Thymus (tissue), 11 donors: Measurements from ENCODE around the gene MRPL48. TPM values are rescaled to one million over a fixed set of nuclear protein-coding genes. Genes with fewer than 3 reads are reported as not detected.

Source experiments
- DNase-seq, 9 donors: peaks; one replicate each; pipeline ENCODE4 v3.0.0-alpha.2; 2013; ENCODE audit warnings: low spot score in 9 of 9, low read depth in 6 of 9, missing footprints in 1 of 9
- H3K27ac ChIP-seq, 2 donors: one replicate each; pipeline ENCODE4 v1.5.1; 2013; ENCODE audit warnings: control low read depth in 1 of 2, low read depth in 1 of 2, low read length in 1 of 2, mild to moderate bottlenecking in 1 of 2, moderate library complexity in 1 of 2
- H3K27me3 ChIP-seq, 2 donors: one replicate each; pipeline ENCODE4 v1.5.1; 2013; ENCODE audit warnings: low read length in 1 of 2; ENCODE audit not compliant: control insufficient read depth in 2 of 2, insufficient read depth in 1 of 2
- H3K36me3 ChIP-seq, 2 donors: one replicate each; pipeline ENCODE4 v1.5.1; 2013; ENCODE audit warnings: low read length in 1 of 2, mild to moderate bottlenecking in 1 of 2, moderate library complexity in 1 of 2; ENCODE audit not compliant: control insufficient read depth in 2 of 2, insufficient read depth in 2 of 2
- H3K4me1 ChIP-seq, 2 donors: one replicate each; pipeline ENCODE4 v1.5.1; 2013; ENCODE audit warnings: low read length in 2 of 2; ENCODE audit not compliant: control insufficient read depth in 2 of 2, insufficient read depth in 2 of 2
- H3K4me3 ChIP-seq, 2 donors: one replicate each; pipeline ENCODE4 v1.5.1; 2013; ENCODE audit warnings: low read length in 2 of 2, control low read depth in 1 of 2, mild to moderate bottlenecking in 1 of 2
- H3K9me3 ChIP-seq, 2 donors: one replicate each; pipeline ENCODE4 v1.5.1; 2013; ENCODE audit warnings: low read length in 1 of 2, mild to moderate bottlenecking in 1 of 2; ENCODE audit not compliant: control insufficient read depth in 2 of 2, insufficient read depth in 1 of 2
- WGBS: extraction: QIAGEN DNeasy Blood & Tissue Kit; methylation state at CpG from one replicate; pipeline ENCODE4 v1.1.7; 2013; 5-methylcytosine and 5-hydroxymethylcytosine counted together
- polyA plus RNA-seq: library from polyadenylated mRNA; stranded (reverse); fragments of 200-250 nt; gene quantifications from one replicate; pipeline ENCODE4 v1.2.3, GENCODE V29; 2013
- total RNA-seq: library from RNA; stranded (reverse); fragments of 120-200 nt; gene quantifications from one replicate; pipeline ENCODE4 v1.2.4, GENCODE V29; 2013
- donor health status: healthy.

The MRPL48 gene
- total and polyA plus RNA-seq, 2 donors = 43.7 to 66.6 TPM

DNA sequence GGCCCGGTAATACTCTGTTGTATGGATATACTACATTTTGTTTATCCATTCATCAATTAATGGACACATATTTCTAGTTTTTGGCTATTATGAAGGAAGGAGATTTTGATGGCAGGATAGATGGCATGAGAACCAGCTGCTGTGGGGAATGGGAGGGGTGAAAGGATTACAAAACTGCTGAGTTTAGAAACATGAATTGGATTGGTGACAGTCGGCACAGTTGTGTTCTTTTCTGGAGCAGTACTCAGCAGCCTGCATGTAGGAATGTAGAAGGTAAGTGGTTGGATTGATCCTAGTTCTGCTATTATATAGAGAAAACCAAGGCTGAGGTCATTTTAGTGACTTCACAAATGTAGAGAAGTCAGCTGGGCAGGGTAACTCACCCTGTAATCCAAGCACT, 96.2 kb downstream of the MRPL48 start:
- Histone ChIP-seq H3K27me3 (no peaks in the 10 kb centered on the region), H3K36me3 (peaks cover 12 to 13% of the 10 kb centered on the region in 2 donors), H3K4me3 (no peak overlapping the region), H3K9me3 (no peaks in the 10 kb centered on the region), H3K27ac (no peak overlapping the region), H3K4me1 (no peaks in the 10 kb centered on the region)
- DNase-seq = no peak
- WGBS = 99% methylated on average over 2 of the region's 2 CpGs

- peaks cover 11 to 26% of the 10 kb centered on the region in 2 donors for H3K36me3 ChIP-seq
- no peak overlapping the region for H3K27ac ChIP-seq
- H3K4me3 ChIP-seq = no peak overlapping the region
- no peak for DNase-seq
- H3K4me1 ChIP-seq = no peaks in the 10 kb centered on the region
- WGBS = 98% methylated on average over 3 of the region's 3 CpGs
- no peaks in the 10 kb centered on the region for H3K9me3 ChIP-seq
- H3K27me3 ChIP-seq = no peaks in the 10 kb centered on the region
These were observed 100.6 kb downstream of the MRPL48 start for GRCh38 chr11:73888244-73888643.

DNA sequence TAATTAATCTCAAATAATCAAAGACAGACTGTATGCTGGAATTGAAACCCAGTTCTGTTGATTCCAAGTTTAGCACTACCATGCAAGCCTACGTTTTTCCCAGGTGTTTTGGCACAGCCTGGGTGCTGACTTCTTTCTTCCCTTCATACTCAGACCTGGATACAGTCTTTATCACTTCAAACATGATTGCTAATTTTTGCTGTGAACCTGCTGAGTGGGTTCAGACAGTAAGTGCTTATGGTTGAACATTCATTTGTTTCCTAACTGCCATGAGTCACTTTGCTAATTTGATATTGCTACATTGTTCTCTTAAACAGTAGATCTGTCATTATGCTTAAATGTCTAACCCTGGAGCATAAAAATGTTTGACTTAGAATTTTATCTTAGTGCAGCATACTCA, 101.3 kb downstream of the MRPL48 start:
- no peaks in the 10 kb centered on the region for H3K9me3 ChIP-seq
- H3K36me3 ChIP-seq = peaks cover 11 to 24% of the 10 kb centered on the region in 2 donors
- no peaks in the 10 kb centered on the region for H3K4me1 ChIP-seq
- DNase-seq = no peak
- H3K27me3 ChIP-seq = no peaks in the 10 kb centered on the region
- no peak overlapping the region for H3K27ac ChIP-seq
- 94% methylated on average over 1 of the region's 1 CpG for WGBS
- no peak overlapping the region for H3K4me3 ChIP-seq

- no peaks in the 10 kb centered on the region for H3K4me1 ChIP-seq
- no peaks in the 10 kb centered on the region for H3K27me3 ChIP-seq
- H3K4me3 ChIP-seq = no peak overlapping the region
- no peak overlapping the region for H3K27ac ChIP-seq
- DNase-seq = no peak
- peaks cover 9 to 22% of the 10 kb centered on the region in 2 donors for H3K36me3 ChIP-seq
- 98% methylated on average over 1 of the region's 1 CpG for WGBS
- no peaks in the 10 kb centered on the region for H3K9me3 ChIP-seq
These were observed 101.9 kb downstream of the MRPL48 start for GRCh38 chr11:73889536-73889935.

- Histone ChIP-seq H3K4me1 (no peaks in the 10 kb centered on the region), H3K27me3 (no peaks in the 10 kb centered on the region), H3K4me3 (no peak overlapping the region), H3K9me3 (no peaks in the 10 kb centered on the region), H3K27ac (no peak overlapping the region), H3K36me3 (peaks cover 9 to 20% of the 10 kb centered on the region in 2 donors)
- no peak for DNase-seq
- 98% methylated on average over 3 of the region's 3 CpGs for WGBS
These were observed 105.4 kb downstream of the MRPL48 start for GRCh38 chr11:73893041-73893440.

DNA sequence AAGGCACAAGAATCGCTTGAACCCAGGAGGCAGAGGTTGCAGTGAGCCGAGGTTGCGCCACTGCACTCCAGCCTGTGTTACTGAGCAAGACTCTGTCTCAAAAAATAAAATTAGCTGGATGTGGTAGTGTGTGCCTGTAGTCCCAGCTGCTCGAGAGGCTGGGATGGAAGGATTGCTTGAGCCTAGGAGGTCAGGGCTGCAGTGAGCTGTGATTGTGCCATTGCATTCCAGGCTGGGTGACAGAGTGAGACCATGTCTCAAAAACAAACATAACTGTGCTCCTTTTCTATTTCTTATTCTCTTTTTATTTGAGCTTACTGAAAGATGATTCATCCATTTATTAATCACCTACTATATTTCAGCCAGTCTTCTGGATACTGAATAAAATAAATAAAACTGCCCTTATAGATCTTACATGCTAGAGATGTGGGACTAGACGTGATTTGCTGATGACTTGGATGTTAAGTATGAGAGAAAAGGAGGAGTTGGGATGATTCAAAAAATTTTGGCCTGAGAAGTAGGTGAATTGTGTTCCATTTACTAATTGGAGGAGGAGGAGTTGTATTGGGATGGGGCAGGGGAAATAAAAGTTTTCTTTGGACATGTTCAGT, 107.2 kb downstream of the MRPL48 start:
- H3K27ac ChIP-seq = no peak overlapping the region
- H3K36me3 ChIP-seq = peaks cover 15 to 18% of the 10 kb centered on the region in 2 donors
- H3K4me1 ChIP-seq = no peaks in the 10 kb centered on the region
- H3K4me3 ChIP-seq = no peak overlapping the region
- no peak for DNase-seq
- 97% methylated on average over 5 of the region's 5 CpGs for WGBS
- no peaks in the 10 kb centered on the region for H3K27me3 ChIP-seq
- H3K9me3 ChIP-seq = no peaks in the 10 kb centered on the region

DNA sequence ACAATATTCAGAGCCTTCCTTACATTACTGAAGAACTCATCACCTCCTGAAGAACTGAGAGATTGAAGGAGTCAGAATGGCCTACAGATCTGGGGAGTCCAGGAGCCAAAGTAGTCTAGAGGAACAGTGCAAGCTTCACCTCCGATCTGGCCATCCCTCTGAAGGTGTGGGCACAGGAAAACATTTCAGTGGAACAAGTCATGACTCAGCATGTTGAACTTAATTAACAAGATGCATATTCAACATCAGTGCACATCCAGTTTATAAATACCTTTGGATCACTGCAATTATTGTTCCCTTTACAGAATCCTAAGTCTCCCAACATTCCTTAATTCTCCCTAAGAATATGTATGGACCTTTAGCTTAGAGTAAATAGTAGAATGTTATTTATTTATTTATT, 114.6 kb downstream of the MRPL48 start:
- Histone ChIP-seq H3K27ac (no peak overlapping the region), H3K9me3 (no peaks in the 10 kb centered on the region), H3K27me3 (no peaks in the 10 kb centered on the region), H3K36me3 (peaks cover 15 to 22% of the 10 kb centered on the region in 2 donors), H3K4me3 (no peak overlapping the region), H3K4me1 (peaks cover 0 to 2% of the 10 kb centered on the region in 2 donors)
- no peak for DNase-seq
- 96% methylated on average over 1 of the region's 1 CpG for WGBS

- H3K27ac ChIP-seq = peak overlapping the region in 1 of 2 donors; percentile 83
- 84% methylated on average over 4 of the region's 4 CpGs for WGBS
- no peaks in the 10 kb centered on the region for H3K9me3 ChIP-seq
- H3K4me3 ChIP-seq = no peak overlapping the region
- peak in 8 of 9 donors; percentile 13 to 64 (median 38) for DNase-seq
- H3K27me3 ChIP-seq = no peaks in the 10 kb centered on the region
- H3K36me3 ChIP-seq = peaks cover 7 to 16% of the 10 kb centered on the region in 2 donors
- H3K4me1 ChIP-seq = peaks cover 0 to 8% of the 10 kb centered on the region in 2 donors
These were observed 119.5 kb downstream of the MRPL48 start for GRCh38 chr11:73907191-73907590.

GRCh38 chr11:73912026-73912425, 124.4 kb downstream of the MRPL48 start:
- 98% methylated on average over 2 of the region's 2 CpGs for WGBS
- Histone ChIP-seq H3K4me1 (peaks cover 0 to 8% of the 10 kb centered on the region in 2 donors), H3K36me3 (peaks cover 25 to 31% of the 10 kb centered on the region in 2 donors), H3K4me3 (no peak overlapping the region), H3K9me3 (no peaks in the 10 kb centered on the region), H3K27ac (no peak overlapping the region), H3K27me3 (no peaks in the 10 kb centered on the region)
- DNase-seq = no peak
